Mammary epithelial cell (primary cell): ENCODE data around the gene LRP8.

Experiments used
- CTCF ChIP-seq, 2 donors: IDR thresholded peaks in 1 of 2; conservative IDR thresholded peaks in 1 of 2; 2 replicates each; pipeline ENCODE4 v1.5.1; 2011 to 2012; ENCODE audit warnings: inconsistent platforms in 2 of 2, low read length in 2 of 2, mild to moderate bottlenecking in 2 of 2, control low read depth in 1 of 2, low read depth in 1 of 2; ENCODE audit not compliant: insufficient read depth in 1 of 2; ENCODE audit errors: extremely low read depth in 1 of 2
- EZH2 ChIP-seq: IDR thresholded peaks from 2 replicates; pipeline ENCODE4 v1.6.1; 2012; ENCODE audit warnings: low read length, inconsistent platforms, borderline replicate concordance

GRCh38 chr1:53327182-53327913 is 522 bp downstream of the LRP8 start:
- no peak for TF ChIP-seq CTCF (conservative IDR thresholded peaks at IDR 0.05 in 1 of 2, IDR thresholded peaks at IDR 0.05 in 1 of 2; ENCODE audit: extremely low read depth in 1 of 2, insufficient read depth in 1 of 2, low read depth in 1 of 2, low read length in 2 of 2)
- no peak for TF ChIP-seq EZH2
